DND-41 (cell line): ENCODE results near the gene WDR90.

Experiments used
- CTCF ChIP-seq: IDR thresholded peaks from 2 replicates; pipeline ENCODE4 v1.5.1; 2012; ENCODE audit warnings: borderline replicate concordance, low read length, moderate library complexity, mild to moderate bottlenecking; ENCODE audit not compliant: poor library complexity, severe bottlenecking; ENCODE audit errors: extremely low read depth
- EZH2 ChIP-seq: IDR thresholded peaks from 3 replicates; pipeline ENCODE4 v1.6.1; 2012; ENCODE audit warnings: borderline replicate concordance, low read depth, mild to moderate bottlenecking, moderate library complexity, low read length, inconsistent platforms; ENCODE audit not compliant: severe bottlenecking

DNA sequence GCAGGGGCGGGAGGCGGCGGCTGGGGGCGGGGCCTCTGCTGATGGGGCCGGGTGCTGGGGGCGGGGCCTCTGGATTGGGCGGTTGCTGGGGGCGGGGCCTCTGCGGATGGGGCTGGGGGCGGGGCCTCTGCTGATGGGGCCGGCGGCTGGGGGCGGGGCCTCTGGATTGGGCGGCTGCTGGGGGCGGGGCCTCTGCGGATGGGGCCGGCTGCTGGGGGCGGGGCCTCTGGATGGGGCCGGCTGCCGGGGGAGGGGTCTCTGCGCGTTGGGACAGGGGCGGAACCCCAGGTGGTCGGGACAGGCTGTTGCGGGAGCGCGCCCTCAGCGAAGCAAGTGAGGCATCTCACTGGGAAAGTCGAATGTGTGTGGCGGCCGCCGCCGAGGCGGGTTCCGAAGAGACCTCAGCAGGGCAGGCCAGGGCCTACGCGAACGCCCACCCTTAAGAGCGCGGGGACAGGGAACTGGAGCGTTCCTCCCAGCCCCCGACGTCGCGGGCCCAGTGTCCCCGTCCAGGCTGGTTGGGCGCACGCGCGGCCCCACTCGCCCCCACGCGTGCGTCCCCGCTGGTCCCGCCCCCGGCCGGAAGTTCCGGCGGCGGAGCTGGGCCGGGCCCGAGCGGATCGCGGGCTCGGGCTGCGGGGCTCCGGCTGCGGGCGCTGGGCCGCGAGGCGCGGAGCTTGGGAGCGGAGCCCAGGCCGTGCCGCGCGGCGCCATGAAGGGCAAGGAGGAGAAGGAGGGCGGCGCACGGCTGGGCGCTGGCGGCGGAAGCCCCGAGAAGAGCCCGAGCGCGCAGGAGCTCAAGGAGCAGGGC, 30.9 kb downstream of the WDR90 start, which contains the start of gene STUB1:
- TF ChIP-seq CTCF (no peak), EZH2 (no peak)
